SH-SY5Y (cell line): Measurements from ENCODE around the gene ZFHX2.

Experiments used
- GATA2 ChIP-seq: IDR thresholded peaks from 2 replicates; pipeline ENCODE4 v1.6.1; 2011; ENCODE audit warnings: mild to moderate bottlenecking, low read depth, low read length
- GATA3 ChIP-seq: IDR thresholded peaks from 2 replicates; pipeline ENCODE4 v1.6.1; 2011; ENCODE audit warnings: low read depth, mild to moderate bottlenecking, low read length, moderate library complexity

ZFHX2 gene

DNA sequence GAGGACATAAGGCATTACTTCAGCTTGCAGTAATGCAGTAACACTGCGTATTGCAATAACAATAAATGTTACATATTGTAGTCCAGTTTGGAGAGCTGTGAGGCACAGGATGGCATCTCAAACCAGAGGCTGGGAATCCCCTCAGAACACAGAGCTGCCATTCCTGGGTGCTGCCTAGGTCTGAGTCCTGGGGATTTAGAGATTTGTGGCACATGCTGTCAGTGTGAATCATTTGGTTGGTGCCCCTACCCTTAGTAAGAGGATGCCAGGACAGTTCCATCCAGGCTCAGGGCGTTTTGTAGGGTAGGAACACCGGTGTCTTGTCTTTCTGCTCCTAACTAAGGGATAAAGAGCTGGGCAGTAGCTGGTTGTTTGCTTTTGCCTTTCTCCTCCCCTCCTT lies 22.5 kb downstream of the ZFHX2 start:
- no peak for TF ChIP-seq GATA2
- TF ChIP-seq GATA3: no peak

GRCh38 chr14:23528555-23528954 lies 23.0 kb downstream of the ZFHX2 start:
- no peak for TF ChIP-seq GATA3

DNA sequence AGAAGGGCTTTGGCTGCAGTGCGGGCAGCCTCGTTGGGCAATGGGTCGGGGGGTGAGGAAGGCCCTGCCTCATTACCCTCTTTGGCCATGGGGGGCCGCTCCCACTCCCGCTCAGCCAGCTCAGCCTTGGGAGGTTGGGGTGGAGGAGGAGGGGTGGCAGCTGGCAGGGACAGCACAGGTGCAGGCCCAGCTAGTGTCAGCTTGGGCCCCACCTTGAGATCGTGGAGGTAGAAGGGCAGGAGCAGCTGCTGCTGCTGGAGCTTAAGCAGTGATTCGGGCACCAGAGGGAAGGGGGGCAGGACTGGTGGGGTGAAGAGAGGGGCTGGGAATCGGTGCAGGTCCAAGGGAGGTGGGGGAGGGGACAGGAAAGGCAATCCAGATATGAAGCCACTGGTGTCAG lies 26.0 kb downstream of the ZFHX2 start:
- no peak for TF ChIP-seq GATA2
- TF ChIP-seq GATA3: no peak

GRCh38 chr14:23524954-23525353 lies 26.6 kb downstream of the ZFHX2 start:
- TF ChIP-seq GATA3 (no peak), GATA2 (no peak)

GRCh38 chr14:23523229-23524016 lies 28.1 kb downstream of the ZFHX2 start:
- TF ChIP-seq GATA2 (no peak), GATA3 (no peak)

- TF ChIP-seq GATA3 (no peak), GATA2 (no peak)
Observed at GRCh38 chr14:23522643-23523198, 28.8 kb downstream of the ZFHX2 start.

GRCh38 chr14:23521785-23522640 lies 29.6 kb downstream of the ZFHX2 start:
- TF ChIP-seq GATA3 (no peak), GATA2 (no peak)

- no peak for TF ChIP-seq GATA2
- TF ChIP-seq GATA3: no peak
Observed at GRCh38 chr14:23520899-23521533, 30.5 kb downstream of the ZFHX2 start.

- TF ChIP-seq GATA2 (no peak), GATA3 (no peak)
Observed at GRCh38 chr14:23518709-23519108, 32.9 kb downstream of the ZFHX2 start.

DNA sequence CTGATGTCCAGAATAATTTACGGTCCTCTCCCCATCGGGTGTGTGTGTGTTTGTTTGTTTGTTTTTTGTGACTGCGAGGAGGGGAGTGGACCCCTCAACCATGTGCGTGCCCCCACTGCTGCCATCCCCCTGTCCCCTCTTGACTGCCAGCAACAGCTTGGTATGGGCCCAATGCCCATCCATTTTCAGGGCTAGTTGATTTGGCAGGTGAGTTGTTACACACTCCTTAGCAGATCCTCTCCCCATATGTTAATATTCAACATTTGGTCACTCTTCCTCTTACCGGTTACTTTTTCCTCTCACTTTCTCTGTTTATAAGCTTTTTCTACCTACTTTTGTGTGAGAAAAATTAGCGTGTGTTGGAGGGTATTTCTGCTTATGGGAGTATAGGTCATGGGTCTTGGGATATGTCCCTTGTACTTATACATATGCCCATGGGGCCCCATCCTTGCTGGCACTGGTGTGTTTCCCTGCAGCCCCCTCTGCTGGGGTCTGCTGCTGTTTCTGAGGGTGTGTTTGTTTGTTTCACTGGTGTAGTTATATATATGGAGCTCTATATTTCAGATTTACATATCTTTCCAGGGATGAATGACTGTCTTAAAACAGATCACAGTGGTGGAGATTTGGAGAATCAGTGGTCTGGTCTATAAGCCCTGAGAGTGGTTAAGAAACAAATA lies 33.8 kb downstream of the ZFHX2 start:
- TF ChIP-seq GATA3 (no peak), GATA2 (no peak)

DNA sequence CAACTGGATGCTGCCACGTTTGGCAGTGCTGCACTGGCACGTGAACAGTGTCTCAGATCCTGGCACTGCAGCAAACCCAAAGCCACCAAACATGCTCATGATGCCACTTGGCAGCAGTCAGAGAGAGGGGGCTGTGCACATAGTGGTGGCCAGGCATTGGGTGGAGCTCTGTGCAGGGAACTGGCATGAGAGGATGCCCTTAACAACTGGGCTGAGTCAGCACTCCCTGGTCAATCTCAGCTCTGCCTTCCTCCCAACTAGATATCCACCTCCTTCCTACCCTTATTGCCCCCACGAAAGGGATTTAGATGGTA lies 37.0 kb downstream of the ZFHX2 start:
- no peak for TF ChIP-seq GATA3
- TF ChIP-seq GATA2: no peak

- no peak for TF ChIP-seq GATA3
- TF ChIP-seq GATA2: no peak
Observed at GRCh38 chr14:23513818-23514643, 37.5 kb downstream of the ZFHX2 start.

GRCh38 chr14:23513005-23513817 lies 38.4 kb downstream of the ZFHX2 start:
- no peak for TF ChIP-seq GATA2
- no peak for TF ChIP-seq GATA3
